H1 (cell line): ENCODE measurements around the gene UQCRQ. TPM values are rescaled to one million over a fixed set of nuclear protein-coding genes. Genes with fewer than 3 reads are reported as not detected.

Experiments used
- CTCF ChIA-PET: fragments of 300-600 bp; sonication (Branson Sonifier 250); formaldehyde crosslinking; loops from one replicate; lab custom pipeline; 2021; ENCODE audit not compliant: partially characterized antibody; lab: Charles Lee
- POLR2A ChIA-PET: fragments of 300-600 bp; sonication (Branson Sonifier 250); formaldehyde crosslinking; loops from one replicate; lab custom pipeline; 2021; ENCODE audit warnings: inconsistent platforms; ENCODE audit not compliant: partially characterized antibody; lab: Charles Lee
- DNase-seq, 2 experiments: peaks; one replicate each; pipeline versions ENCODE4 v3.0.0 to v3.0.0-alpha.2; 2010 to 2022; ENCODE audit warnings: low spot score in 2 of 2, low read depth in 1 of 2, mixed read lengths in 1 of 2
- FAIRE-seq: peaks from 2 replicates; lab custom pipeline; 2011; peaks lifted over from hg19 to GRCh38; lab: Jason Lieb, UNC
- H2AFZ ChIP-seq: 2 replicates; pipeline ENCODE4 v1.8.1; 2012; ENCODE audit warnings: low read length, inconsistent platforms
- H2AK5ac ChIP-seq: 2 replicates; pipeline ENCODE4 v1.6.1; 2013; ENCODE audit warnings: low read depth, low read length
- H2BK120ac ChIP-seq: replicated peaks from 2 replicates; pipeline ENCODE3; 2013; ENCODE audit warnings: low read depth, low read length, inconsistent platforms
- H2BK12ac ChIP-seq: 2 replicates; pipeline ENCODE4 v1.6.1; 2013; ENCODE audit warnings: low read depth, low read length
- H2BK15ac ChIP-seq: 2 replicates; pipeline ENCODE4 v1.6.1; 2013; ENCODE audit warnings: low read length
- H2BK20ac ChIP-seq: 2 replicates; pipeline ENCODE4 v1.6.1; 2013; ENCODE audit warnings: low read length
- H2BK5ac ChIP-seq: 2 replicates; pipeline ENCODE4 v1.6.1; 2013; ENCODE audit warnings: low read depth, low read length
- H3K14ac ChIP-seq: 2 replicates; pipeline ENCODE4 v1.6.1; 2013; ENCODE audit warnings: inconsistent platforms; ENCODE audit not compliant: insufficient read length
- H3K18ac ChIP-seq: 2 replicates; pipeline ENCODE4 v1.6.1; 2013; ENCODE audit warnings: low read length; ENCODE audit errors: extremely low read depth
- H3K23ac ChIP-seq: 2 replicates; pipeline ENCODE4 v1.6.1; 2013; ENCODE audit warnings: inconsistent platforms; ENCODE audit not compliant: insufficient read length
- H3K23me2 ChIP-seq: 2 replicates; pipeline ENCODE4 v1.6.1; 2013; ENCODE audit warnings: low read depth, low read length
- H3K27ac ChIP-seq: 2 replicates; pipeline ENCODE4 v1.6.1; 2011; ENCODE audit warnings: low read depth, low read length, inconsistent platforms
- H3K27me3 ChIP-seq, 4 experiments: replicated peaks in 1 of 4; 1 replicate in 1 of 4; 2 replicates in 3 of 4; pipeline versions ENCODE4 v1.6.1 to v1.8.1; 2011 to 2013; ENCODE audit warnings: low read length in 3 of 4, mild to moderate bottlenecking in 3 of 4, inconsistent platforms in 2 of 4, mixed read lengths in 2 of 4, moderate library complexity in 1 of 4; ENCODE audit not compliant: control insufficient read depth in 3 of 4, insufficient read depth in 3 of 4; ENCODE audit errors: extremely low read depth in 1 of 4
- H3K36me3 ChIP-seq, 4 experiments: 2 replicates each; pipeline versions ENCODE4 v1.6.1 to v1.8.1; 2011 to 2013; ENCODE audit warnings: mild to moderate bottlenecking in 4 of 4, low read length in 3 of 4, moderate library complexity in 2 of 4, control low read depth in 1 of 4, inconsistent platforms in 1 of 4; ENCODE audit not compliant: insufficient read depth in 4 of 4, control insufficient read depth in 2 of 4
- H3K4ac ChIP-seq: replicated peaks from 2 replicates; pipeline ENCODE3; 2013; ENCODE audit warnings: low read length, low read depth, mixed read lengths, inconsistent platforms; ENCODE audit not compliant: insufficient read length
- H3K4me1 ChIP-seq, 4 experiments: replicated peaks in 1 of 4; 1 replicate in 1 of 4; 2 replicates in 3 of 4; pipeline versions ENCODE4 v1.6.1 to v1.8.1; 2011 to 2013; ENCODE audit warnings: low read length in 3 of 4, inconsistent platforms in 2 of 4, mixed read lengths in 1 of 4; ENCODE audit not compliant: insufficient read depth in 4 of 4, control insufficient read depth in 3 of 4
- H3K4me2 ChIP-seq, 2 experiments: 2 replicates each; pipeline versions ENCODE4 v1.6.1 to v1.8.1; 2011 to 2013; ENCODE audit warnings: low read depth in 2 of 2, low read length in 2 of 2, control low read depth in 1 of 2, inconsistent platforms in 1 of 2, mild to moderate bottlenecking in 1 of 2; ENCODE audit not compliant: insufficient read depth in 1 of 2
- H3K4me3 ChIP-seq, 4 experiments: fragments of 200-600, 300-600 bp in 1 of 4; sonication (generic), shearing (Covaris generic), sonication (Bioruptor Twin) in 1 of 4; 2 replicates each; pipeline versions ENCODE4 v1.5.1 to v1.8.1; 2011 to 2016; ENCODE audit warnings: low read length in 4 of 4, low read depth in 3 of 4, control low read depth in 2 of 4, inconsistent platforms in 2 of 4, mild to moderate bottlenecking in 2 of 4, mixed read lengths in 1 of 4, moderate library complexity in 1 of 4; ENCODE audit not compliant: insufficient read depth in 2 of 4; ENCODE audit errors: extremely low read depth in 1 of 4
- H3K56ac ChIP-seq: replicated peaks from 2 replicates; pipeline ENCODE3; 2013; ENCODE audit warnings: low read depth, mild to moderate bottlenecking, mixed read lengths, low read length, inconsistent platforms; ENCODE audit not compliant: insufficient read length
- H3K79me1 ChIP-seq: 2 replicates; pipeline ENCODE4 v1.6.1; 2013; ENCODE audit warnings: low read depth, low read length, control low read depth
- H3K79me2 ChIP-seq, 2 experiments: 2 replicates each; pipeline versions ENCODE4 v1.6.1 to v1.8.1; 2012 to 2013; ENCODE audit warnings: low read length in 2 of 2, mild to moderate bottlenecking in 2 of 2, inconsistent platforms in 1 of 2; ENCODE audit not compliant: insufficient read depth in 2 of 2, control insufficient read depth in 1 of 2
- H3K9ac ChIP-seq, 4 experiments: replicated peaks in 1 of 4; 1 replicate in 1 of 4; 2 replicates in 3 of 4; pipeline versions ENCODE4 v1.6.1 to v1.8.1; 2011 to 2013; ENCODE audit warnings: low read depth in 3 of 4, low read length in 3 of 4, control low read depth in 2 of 4, mild to moderate bottlenecking in 2 of 4, moderate library complexity in 2 of 4, inconsistent platforms in 1 of 4; ENCODE audit errors: extremely low read depth in 1 of 4
- H3K9me3 ChIP-seq, 2 experiments: 2 replicates each; pipeline versions ENCODE4 v1.6.1 to v1.8.1; 2012 to 2013; ENCODE audit warnings: mild to moderate bottlenecking in 2 of 2, moderate library complexity in 2 of 2, control low read depth in 1 of 2, inconsistent platforms in 1 of 2, low read depth in 1 of 2, low read length in 1 of 2, mixed read lengths in 1 of 2; ENCODE audit not compliant: insufficient read depth in 2 of 2
- H4K20me1 ChIP-seq, 2 experiments: replicated peaks in 1 of 2; 2 replicates each; pipeline versions ENCODE3 to v1.8.1; 2011 to 2013; ENCODE audit warnings: inconsistent platforms in 2 of 2, low read length in 2 of 2, mild to moderate bottlenecking in 1 of 2; ENCODE audit not compliant: insufficient read depth in 2 of 2, control insufficient read depth in 1 of 2
- H4K5ac ChIP-seq: 2 replicates; pipeline ENCODE4 v1.6.1; 2013; ENCODE audit warnings: low read length, low read depth, mixed read lengths, inconsistent platforms; ENCODE audit not compliant: insufficient read length
- H4K8ac ChIP-seq: 2 replicates; pipeline ENCODE4 v1.8.0; 2013; ENCODE audit warnings: mild to moderate bottlenecking, moderate library complexity, low read length, inconsistent platforms; ENCODE audit not compliant: insufficient read depth; ENCODE audit errors: extremely low read depth
- H4K91ac ChIP-seq: replicated peaks from 2 replicates; pipeline ENCODE3; 2013; ENCODE audit warnings: low read length, mixed read lengths, inconsistent platforms; ENCODE audit not compliant: insufficient read length
- ATF2 ChIP-seq: IDR thresholded peaks from 2 replicates; pipeline ENCODE4 v1.6.1; 2012; ENCODE audit warnings: low read length, inconsistent platforms
- CTCF ChIP-seq, 3 experiments: IDR thresholded peaks; 1 replicate in 2 of 3; 2 replicates in 1 of 3; pipeline versions ENCODE4 v1.5.1 to v1.6.1; 2011; ENCODE audit warnings: low read length in 3 of 3, mild to moderate bottlenecking in 3 of 3, inconsistent platforms in 2 of 3, low read depth in 1 of 3, moderate library complexity in 1 of 3; ENCODE audit not compliant: insufficient read depth in 1 of 3; ENCODE audit errors: control extremely low read depth in 1 of 3
- EGR1 ChIP-seq: IDR thresholded peaks from 2 replicates; pipeline ENCODE4 v1.6.1; 2011; ENCODE audit warnings: low read depth, low read length, borderline replicate concordance
- FOSL1 ChIP-seq: IDR thresholded peaks from 2 replicates; pipeline ENCODE4 v1.6.1; 2011; ENCODE audit warnings: mild to moderate bottlenecking, low read depth, low read length, moderate library complexity; ENCODE audit not compliant: insufficient read depth
- GTF2F1 ChIP-seq: IDR thresholded peaks from 2 replicates; pipeline ENCODE4 v1.6.1; 2012; ENCODE audit warnings: low read depth, low read length, improper control_type of control experiment, borderline replicate concordance
- JUN ChIP-seq: IDR thresholded peaks from 2 replicates; pipeline ENCODE4 v1.6.1; 2011; ENCODE audit warnings: low read depth, mild to moderate bottlenecking, improper control_type of control experiment, low read length
- PHF8 ChIP-seq: fragments of 200-600 bp; sonication (generic); conservative IDR thresholded peaks from 2 replicates; pipeline ENCODE4 v1.7.1; 2012; ENCODE audit warnings: low read depth, mild to moderate bottlenecking, inconsistent platforms, low read length, moderate library complexity
- TBP ChIP-seq: IDR thresholded peaks from 2 replicates; pipeline ENCODE4 v1.6.1; 2011; ENCODE audit warnings: low read depth, low read length, improper control_type of control experiment
- TEAD4 ChIP-seq: IDR thresholded peaks from 2 replicates; pipeline ENCODE4 v1.6.1; 2012; ENCODE audit warnings: low read depth, low read length, inconsistent platforms, mixed read lengths
- WGBS, 2 experiments: shearing (Covaris generic) in 1 of 2; methylation state at CpG; one replicate each; pipeline versions ENCODE4 v1.1.6 to v1.1.7; 2013 to 2015; ENCODE audit warnings: low lambda C conversion rate in 2 of 2, mixed read lengths in 2 of 2, inconsistent platforms in 1 of 2, low coverage in 1 of 2, missing lambda C conversion rate in 1 of 2; ENCODE audit not compliant: insufficient replicate concordance in 2 of 2, insufficient coverage in 1 of 2, insufficient read length in 1 of 2; ENCODE audit errors: extremely low coverage in 1 of 2, missing lambda C conversion rate in 1 of 2; 5-methylcytosine and 5-hydroxymethylcytosine counted together
- polyA plus RNA-seq, 7 experiments: library from polyadenylated mRNA; depleted of rRNA in 3 of 7; stranded (reverse) in 5 of 7; unstranded in 2 of 7; fragments of >200 nt in 5 of 7; fragments of 200-250 nt in 2 of 7; gene quantifications; 1 replicate in 5 of 7; 2 replicates in 1 of 7; 4 replicates in 1 of 7; pipeline versions ENCODE4 v1.2.1 to v1.2.3, GENCODE V29; 2011 to 2013; ENCODE audit warnings: missing spikeins in 2 of 7, mixed read lengths in 2 of 7
- total RNA-seq: library from RNA; stranded (reverse); fragmentation: NEBNext Ultra II Directional; extraction: Animal tissue kit (Norgen Biotek cat#: 25700); gene quantifications from 2 replicates; pipeline ENCODE4 v1.2.1, GENCODE V29; 2021

The UQCRQ gene
- total and polyA plus RNA-seq, 2 of the 8 experiments (the other 6 are each of a cell fraction or from before 2014, with no cell fraction given), result 177 to 293 TPM

GRCh38 chr5:132895719-132896305 is 29.4 kb downstream of the UQCRQ start:
- Histone ChIP-seq H3K4me3 (no peak overlapping the region), H3K4me2 (no peak overlapping the region), H3K36me3 (peaks cover 30 to 81% (median 51%) of the 10 kb centered on the region in 4 experiments), H3K23ac (no peak overlapping the region), H3K18ac (no peak overlapping the region), H3K4me1 (no peaks in the 10 kb centered on the region), H2BK15ac (no peak overlapping the region), H3K56ac (no peak overlapping the region), H2BK120ac (no peak overlapping the region), H3K79me1 (no peaks in the 10 kb centered on the region), H3K27me3 (no peaks in the 10 kb centered on the region), H4K20me1 (peaks cover 0 to 2% of the 10 kb centered on the region in 2 experiments), H3K4ac (no peak overlapping the region), H3K9ac (no peak overlapping the region), H3K9me3 (no peaks in the 10 kb centered on the region), H4K5ac (no peak overlapping the region), H4K8ac (no peak overlapping the region), H2AK5ac (no peak overlapping the region), H3K14ac (no peak overlapping the region), H3K23me2 (no peaks in the 10 kb centered on the region), H4K91ac (no peak overlapping the region), H3K79me2 (no peaks in the 10 kb centered on the region), H2BK12ac (no peak overlapping the region), H3K27ac (no peak overlapping the region), H2BK5ac (no peak overlapping the region), H2AFZ (no peak overlapping the region), H2BK20ac (no peak overlapping the region)
- DNase-seq (no peak), FAIRE-seq (no peak)
- WGBS, 2 experiments, result 94% methylated on average over 4 of the region's 4 CpGs; no CpG with 5 or more reads in 1 of the 2 experiments
- ChIA-PET POLR2A (no interaction called here), CTCF (interaction anchor here (0.7 to 1.2 kb wide), 2 partner anchors 13 to 216 kb away, joined by 3 read pairs; no protein-coding TSS in a partner anchor)
- no peak for TF ChIP-seq PHF8
- no peak for TF ChIP-seq TBP
- no peak for TF ChIP-seq TEAD4
- no peak for TF ChIP-seq CTCF (IDR thresholded peaks at IDR 0.05; ENCODE audit: control extremely low read depth in 1 of 3, insufficient read depth in 1 of 3, low read depth in 1 of 3, low read length in 3 of 3)
- no peak for TF ChIP-seq FOSL1
- no peak for TF ChIP-seq JUN
- TF ChIP-seq EGR1, result no peak
- TF ChIP-seq GTF2F1, result no peak
- no peak for TF ChIP-seq ATF2
